ENCODE results near the gene HSD17B8. TPM values are rescaled to one million over a fixed set of nuclear protein-coding genes. Genes with fewer than 3 reads are reported as not detected.
A peak's percentile ranks its signal among the peaks of the same experiment; 100 is the strongest.

Gene HSD17B8
- polyA plus RNA-seq, 5 donors: 20.8 to 26.5 (median 21.7) TPM

DNA sequence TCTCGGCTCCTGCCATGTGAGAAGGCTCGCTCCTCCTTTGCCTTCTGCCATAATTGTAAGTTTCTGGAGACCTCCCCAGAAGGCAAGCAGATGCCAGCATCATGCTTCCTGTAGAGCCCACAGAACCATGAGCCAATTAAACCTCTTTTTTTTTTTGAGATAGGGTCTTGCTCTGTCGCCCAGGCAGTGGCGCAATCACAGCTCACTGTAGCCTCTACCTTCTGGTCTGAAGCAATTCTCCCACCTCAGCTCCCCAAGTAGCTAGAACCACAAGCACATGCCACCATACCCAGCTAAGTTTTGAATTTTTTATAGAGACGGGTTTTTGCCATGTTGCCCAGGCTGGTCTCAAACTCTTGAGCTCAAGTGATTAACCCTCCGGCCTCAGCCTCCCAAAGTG lies 32.4 kb downstream of the HSD17B8 start:
- DNase-seq: no peak

DNA sequence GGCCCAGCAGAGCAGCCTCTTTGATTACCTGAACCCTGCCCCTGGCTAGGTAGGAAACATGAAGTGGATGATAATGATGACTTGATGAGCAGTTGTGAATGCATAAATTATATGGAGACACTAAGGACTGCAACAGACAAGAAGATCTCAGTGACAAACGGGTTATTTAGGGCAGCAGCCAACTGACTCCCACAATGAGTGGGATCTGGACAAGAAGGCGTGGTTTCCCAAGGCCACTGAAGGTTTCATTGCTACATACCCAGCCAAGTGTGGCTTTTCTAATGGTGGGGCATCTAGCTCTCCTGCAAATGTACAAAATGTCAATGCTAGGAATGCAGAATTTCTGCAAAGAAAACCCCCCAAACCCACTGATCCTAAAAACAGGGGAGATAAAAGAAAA lies 33.3 kb downstream of the HSD17B8 start:
- no peak for DNase-seq

DNA sequence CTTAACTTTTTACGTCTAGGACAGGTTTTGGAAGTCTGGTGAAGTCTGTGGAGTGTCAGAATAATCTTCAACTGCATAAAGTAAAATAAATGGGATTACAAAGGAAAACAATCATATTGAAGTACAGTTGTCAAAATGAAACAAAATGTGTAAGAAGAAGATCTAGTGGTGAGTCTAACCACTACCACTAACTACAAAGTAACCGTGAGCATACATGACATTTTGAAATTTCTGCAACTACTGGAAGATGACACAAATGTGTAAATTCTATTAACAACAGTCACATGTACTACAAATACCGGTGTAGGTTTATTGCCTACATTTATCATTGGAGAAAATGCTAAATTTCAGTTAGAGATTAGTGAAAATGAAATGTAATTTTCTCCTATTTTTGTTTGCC lies 37.5 kb downstream of the HSD17B8 start:
- no peak for DNase-seq

DNA sequence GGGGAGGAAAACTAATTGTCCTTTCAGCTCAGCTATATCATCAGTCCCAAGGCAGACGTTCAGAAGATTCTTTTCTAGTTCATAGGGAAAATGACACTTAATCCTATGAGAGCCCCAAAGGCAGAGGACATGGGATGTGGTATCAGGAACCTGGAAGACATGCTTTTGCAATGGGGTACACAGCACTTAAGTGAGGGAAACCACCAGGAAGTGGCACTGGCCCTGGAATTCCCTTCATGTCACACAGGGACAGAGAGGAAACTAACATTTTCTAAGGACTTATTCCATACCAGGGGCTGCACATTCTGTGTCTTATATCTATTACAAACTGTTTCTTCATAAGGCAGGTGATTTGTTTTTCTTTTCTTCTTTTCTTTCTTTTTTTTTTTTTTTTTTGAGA lies 39.0 kb downstream of the HSD17B8 start:
- DNase-seq: no peak

DNA sequence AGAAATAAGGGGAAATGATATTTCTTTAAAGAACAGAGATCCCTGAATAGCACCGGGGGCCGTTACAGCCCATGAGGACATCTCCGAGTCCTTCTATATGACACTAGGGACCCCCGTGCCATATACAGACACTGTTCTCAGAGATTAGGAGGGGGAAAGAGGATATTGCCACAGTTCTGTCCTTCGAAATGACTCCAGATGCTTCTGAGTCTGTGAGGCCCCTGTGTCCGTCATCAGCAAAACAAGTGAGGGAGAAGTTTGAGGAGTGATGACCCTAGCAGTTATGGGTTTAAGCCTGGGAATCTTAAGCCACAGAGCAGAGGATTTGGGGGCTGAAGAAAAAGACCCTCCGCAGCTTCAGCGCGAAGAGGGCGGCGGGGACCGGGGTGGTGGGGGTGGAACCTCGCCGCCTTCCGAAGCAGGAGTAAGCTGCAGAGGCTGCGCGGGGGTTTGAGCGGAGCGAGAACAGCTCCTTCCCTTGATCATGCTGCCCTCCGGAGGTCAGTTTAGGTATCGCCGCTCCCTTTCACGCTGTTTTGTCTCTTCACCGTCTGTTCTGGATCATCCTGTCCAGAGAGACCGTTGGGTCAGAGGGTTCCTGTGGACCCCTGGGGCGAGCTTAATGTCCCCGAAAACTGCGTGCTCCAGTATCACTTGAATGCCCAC lies 43.7 kb downstream of the HSD17B8 start:
- DNase-seq: peak; percentile 80 to 86

DNA sequence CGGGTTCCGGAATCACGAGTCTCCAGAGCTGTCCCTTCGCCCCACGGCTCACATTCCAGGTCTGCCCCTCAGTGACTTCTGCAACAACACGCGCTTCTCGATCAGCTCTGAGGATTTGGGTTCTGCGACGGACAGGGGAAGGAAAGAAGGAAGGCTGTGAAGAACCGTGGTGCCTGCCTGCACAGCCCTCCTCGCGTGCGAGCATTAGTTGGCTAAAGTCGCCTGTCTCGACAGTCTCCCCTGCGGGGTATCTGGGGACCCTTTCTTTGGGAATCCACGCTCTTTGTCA lies 44.1 kb downstream of the HSD17B8 start:
- no peak for DNase-seq

DNA sequence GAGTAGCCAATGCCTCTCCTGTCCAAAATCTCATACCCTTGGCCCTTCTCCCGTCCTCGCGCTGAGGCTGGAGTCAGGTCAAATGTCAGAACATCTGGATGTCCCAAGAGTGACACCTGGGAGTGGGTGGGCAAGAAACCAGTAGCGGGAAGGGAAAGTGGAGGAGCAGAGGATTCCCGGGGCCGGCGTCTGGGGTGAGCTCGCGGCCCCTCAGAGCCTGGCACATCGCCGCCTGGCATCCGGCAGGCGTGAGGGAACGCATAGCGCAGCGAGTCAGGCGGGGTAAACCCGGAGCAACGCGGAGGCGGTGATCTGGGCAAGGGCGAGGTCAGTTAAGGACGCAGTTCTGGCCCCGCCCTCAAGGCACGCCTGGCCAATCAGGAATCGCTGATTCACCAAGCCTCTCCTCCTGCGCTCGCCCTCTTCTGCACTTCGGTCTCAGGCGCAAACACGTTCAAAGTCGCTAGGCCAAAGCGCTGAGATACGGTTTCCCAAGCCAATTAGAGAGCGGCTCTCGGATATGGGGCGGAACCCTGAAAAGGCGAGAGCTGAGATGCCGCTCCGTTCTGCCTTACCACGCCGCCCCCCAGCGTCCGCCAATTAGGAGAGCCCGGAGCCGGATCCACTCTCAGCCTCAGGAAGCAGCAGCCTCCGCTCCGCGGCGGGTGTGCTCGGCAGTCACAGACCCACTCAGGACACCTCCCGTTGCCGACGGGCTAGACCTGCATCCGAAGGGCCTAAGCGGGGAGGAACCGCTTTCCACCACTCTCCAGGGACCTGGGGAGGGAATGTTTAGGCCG lies 44.7 kb downstream of the HSD17B8 start:
- peak; percentile 94 to 96 for DNase-seq

DNA sequence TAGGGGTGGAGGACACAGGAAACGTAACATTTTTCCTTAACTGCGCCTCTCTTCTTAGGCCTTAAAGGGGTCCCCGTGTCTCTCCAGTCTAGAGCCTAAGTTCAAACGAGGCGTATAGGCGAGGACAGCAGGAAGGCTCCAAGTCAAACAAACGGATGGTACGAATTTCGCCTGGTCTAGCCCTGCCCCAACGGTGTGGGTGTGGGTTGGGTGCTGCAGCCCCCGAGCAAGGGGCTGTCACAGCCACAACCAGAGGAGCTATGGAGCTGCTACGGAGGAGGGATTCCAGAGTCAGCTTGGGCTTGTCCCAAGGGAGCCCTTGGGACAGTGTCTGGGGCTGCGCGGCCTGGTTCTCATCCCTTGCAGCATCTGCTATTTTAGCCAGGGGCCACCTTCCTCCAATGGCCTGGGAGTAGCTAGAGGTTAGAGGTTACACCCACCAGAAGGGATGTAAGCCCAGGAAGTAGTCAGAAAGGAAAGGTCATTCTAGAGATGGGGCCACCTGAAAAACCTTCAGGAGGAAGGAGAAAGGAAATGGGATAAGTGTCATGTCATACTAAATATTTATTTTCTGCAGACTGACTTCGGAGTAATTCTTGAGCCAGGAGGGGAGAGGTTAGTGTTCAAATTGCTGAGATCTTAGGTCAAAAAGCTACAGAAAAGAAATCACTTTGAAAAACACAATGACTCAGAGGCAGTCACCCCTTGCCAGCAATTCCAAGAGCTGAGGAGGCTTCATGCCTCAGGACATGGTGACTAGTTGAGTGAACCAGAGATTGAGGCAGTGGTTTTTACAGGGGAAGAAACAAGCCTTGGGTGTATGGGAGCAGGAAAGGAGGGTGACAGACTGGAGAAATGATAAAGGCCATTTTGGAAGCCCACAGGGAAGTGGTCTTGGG lies 45.5 kb downstream of the HSD17B8 start:
- DNase-seq: peak in 1 of 2 donors; percentile 3

DNA sequence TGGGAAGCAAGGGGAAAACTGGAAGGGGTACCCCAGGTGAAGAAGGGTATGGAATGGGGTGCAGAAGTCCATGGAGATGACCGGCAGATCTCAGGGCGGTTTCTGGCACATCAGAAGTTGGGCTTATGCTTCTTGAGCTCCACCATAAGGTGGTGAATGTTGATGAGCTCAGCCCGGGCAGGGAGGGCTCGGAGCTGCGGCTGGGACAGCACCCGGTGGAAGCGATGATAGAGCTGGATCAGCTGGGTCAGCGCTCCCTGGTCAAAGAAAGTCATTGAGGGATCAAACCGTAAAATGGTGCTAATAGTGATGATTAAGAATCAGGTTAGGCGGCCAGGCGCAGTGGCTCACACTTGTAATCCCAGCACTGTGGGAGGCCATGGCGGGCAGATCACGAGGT lies 46.3 kb downstream of the HSD17B8 start:
- no peak for DNase-seq

DNA sequence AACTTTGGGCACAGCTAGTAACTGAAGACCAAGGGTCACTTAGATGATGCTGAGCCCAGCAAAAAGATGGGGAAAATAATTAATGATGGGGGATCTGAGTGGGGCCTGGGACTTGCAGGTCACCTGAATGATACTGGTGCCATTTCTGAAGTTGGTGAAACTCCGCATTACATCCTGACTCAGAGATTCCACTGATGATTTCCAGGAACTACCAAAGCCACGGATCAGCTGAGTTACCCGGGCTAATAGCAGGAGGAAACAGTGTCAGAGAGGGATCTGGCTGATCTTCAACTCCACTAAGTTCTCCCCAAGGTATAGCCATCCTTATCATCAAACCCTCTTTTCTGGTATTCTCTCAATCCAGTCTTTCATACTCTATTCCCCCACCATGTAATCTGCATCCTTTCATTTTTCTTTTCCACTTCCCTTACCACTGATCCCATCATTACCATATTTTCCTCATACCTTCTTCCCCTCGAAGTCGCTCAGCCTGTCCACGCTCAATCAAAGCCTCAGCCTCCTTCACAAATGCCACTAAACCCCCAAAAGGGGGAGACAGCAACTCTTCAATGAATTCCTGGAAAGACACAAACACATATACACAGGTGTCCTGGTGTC lies 47.0 kb downstream of the HSD17B8 start:
- DNase-seq: no peak

DNA sequence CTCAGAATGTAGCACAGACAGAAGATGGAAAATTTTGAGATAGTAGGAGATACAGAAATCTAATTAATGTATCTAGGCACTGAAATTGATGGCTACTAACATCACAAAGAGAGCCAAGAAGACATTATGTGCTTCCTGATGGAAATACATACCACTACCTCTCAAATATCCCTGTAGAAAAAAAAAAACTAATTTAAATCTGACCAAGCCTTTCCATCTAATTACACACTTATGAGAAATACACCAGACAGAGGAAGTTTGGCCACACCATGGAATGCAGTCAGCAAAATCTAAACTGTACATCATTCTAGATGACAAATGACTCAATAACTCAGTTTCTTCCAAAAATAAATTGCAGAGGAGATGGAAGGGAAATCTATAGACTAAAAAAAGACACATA lies 48.3 kb downstream of the HSD17B8 start:
- DNase-seq: no peak

DNA sequence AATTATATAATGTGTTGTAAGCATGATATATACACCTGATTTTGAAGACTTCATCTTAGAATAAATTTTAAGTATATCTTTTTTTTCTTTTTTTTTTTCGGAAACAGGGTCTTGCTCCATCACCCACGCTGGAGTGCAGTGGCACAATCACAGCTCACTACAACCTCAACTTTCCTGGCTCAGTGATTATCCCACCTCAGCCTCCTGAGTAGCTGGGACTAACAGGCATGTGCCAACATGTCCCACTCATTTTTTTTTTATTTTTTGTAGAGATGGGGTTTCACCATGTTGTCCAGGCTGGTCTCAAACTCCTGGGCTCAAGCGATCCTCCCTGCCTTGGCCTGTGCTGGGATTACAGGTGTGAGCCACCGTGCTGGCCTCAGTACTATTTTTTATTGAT lies 50.1 kb downstream of the HSD17B8 start:
- no peak for DNase-seq

Other genes with a start within 250 kb of the HSD17B8 start
- gene BRD2, start 236.1 kb upstream of the HSD17B8 start, polyA plus RNA-seq (ENCODE audit: insufficient read depth in 1 of 5, insufficient read length in 5 of 5, low replicate concordance in 1 of 5): 100 to 1,000 TPM; 288 to 321 (median 308) TPM
- 1 to 10 TPM; 1.7 to 3.6 (median 2.8) TPM for gene HLA-DOA, start 195.1 kb upstream of the HSD17B8 start, polyA plus RNA-seq (ENCODE audit: insufficient read depth in 1 of 5, insufficient read length in 5 of 5, low replicate concordance in 1 of 5)
- 10 to 100 TPM; 33.0 to 44.8 (median 33.5) TPM for gene HLA-DPA1, start 131.0 kb upstream of the HSD17B8 start, polyA plus RNA-seq (ENCODE audit: insufficient read depth in 1 of 5, insufficient read length in 5 of 5, low replicate concordance in 1 of 5)
- gene HLA-DPB1, start 128.7 kb upstream of the HSD17B8 start, polyA plus RNA-seq (ENCODE audit: insufficient read depth in 1 of 5, insufficient read length in 5 of 5, low replicate concordance in 1 of 5): 10 to 100 TPM; 20.2 to 28.5 (median 25.6) TPM
- 10 to 100 TPM in 1 of 5 donors, 1 to 10 TPM in 4; 3.0 to 10.8 (median 3.8) TPM for gene COL11A2, start 12.2 kb upstream of the HSD17B8 start, polyA plus RNA-seq (ENCODE audit: insufficient read depth in 1 of 5, insufficient read length in 5 of 5, low replicate concordance in 1 of 5)
- 10 to 100 TPM; 56.7 to 69.7 (median 61.7) TPM for gene RXRB, start 4.0 kb upstream of the HSD17B8 start, polyA plus RNA-seq (ENCODE audit: insufficient read depth in 1 of 5, insufficient read length in 5 of 5, low replicate concordance in 1 of 5)
- gene SLC39A7, start 3.8 kb upstream of the HSD17B8 start, polyA plus RNA-seq (ENCODE audit: insufficient read depth in 1 of 5, insufficient read length in 5 of 5, low replicate concordance in 1 of 5): 100 to 1,000 TPM in 1 of 5 donors, 10 to 100 TPM in 4; 73.8 to 100 (median 90.1) TPM
- 10 to 100 TPM; 46.9 to 70.0 (median 54.0) TPM for gene RING1, start 3.8 kb downstream of the HSD17B8 start, polyA plus RNA-seq (ENCODE audit: insufficient read depth in 1 of 5, insufficient read length in 5 of 5, low replicate concordance in 1 of 5)
- gene VPS52, start 67.2 kb downstream of the HSD17B8 start, polyA plus RNA-seq (ENCODE audit: insufficient read depth in 1 of 5, insufficient read length in 5 of 5, low replicate concordance in 1 of 5): 10 to 100 TPM; 74.4 to 88.8 (median 81.1) TPM
- gene RPS18, start 67.4 kb downstream of the HSD17B8 start, polyA plus RNA-seq (ENCODE audit: insufficient read depth in 1 of 5, insufficient read length in 5 of 5, low replicate concordance in 1 of 5): 1,000 to 10,000 TPM; 3,696 to 4,775 (median 3,821) TPM
- 1 to 10 TPM; 3.3 to 4.8 (median 3.8) TPM for gene B3GALT4, start 72.5 kb downstream of the HSD17B8 start, polyA plus RNA-seq (ENCODE audit: insufficient read depth in 1 of 5, insufficient read length in 5 of 5, low replicate concordance in 1 of 5)
- gene WDR46, start 84.6 kb downstream of the HSD17B8 start, polyA plus RNA-seq (ENCODE audit: insufficient read depth in 1 of 5, insufficient read length in 5 of 5, low replicate concordance in 1 of 5): 10 to 100 TPM; 50.7 to 80.1 (median 56.4) TPM
- gene PFDN6, start 84.9 kb downstream of the HSD17B8 start, polyA plus RNA-seq (ENCODE audit: insufficient read depth in 1 of 5, insufficient read length in 5 of 5, low replicate concordance in 1 of 5): 10 to 100 TPM; 47.1 to 61.3 (median 50.3) TPM
- 100 to 1,000 TPM; 123 to 169 (median 149) TPM for gene RGL2, start 94.3 kb downstream of the HSD17B8 start, polyA plus RNA-seq (ENCODE audit: insufficient read depth in 1 of 5, insufficient read length in 5 of 5, low replicate concordance in 1 of 5)
- gene TAPBP, start 109.4 kb downstream of the HSD17B8 start, polyA plus RNA-seq (ENCODE audit: insufficient read depth in 1 of 5, insufficient read length in 5 of 5, low replicate concordance in 1 of 5): 10 to 100 TPM; 34.2 to 59.4 (median 43.6) TPM
- 10 to 100 TPM; 22.3 to 28.0 (median 24.5) TPM for gene ZBTB22, start 113.1 kb downstream of the HSD17B8 start, polyA plus RNA-seq (ENCODE audit: insufficient read depth in 1 of 5, insufficient read length in 5 of 5, low replicate concordance in 1 of 5)
- 10 to 100 TPM; 45.1 to 57.5 (median 50.3) TPM for gene DAXX, start 118.3 kb downstream of the HSD17B8 start, polyA plus RNA-seq (ENCODE audit: insufficient read depth in 1 of 5, insufficient read length in 5 of 5, low replicate concordance in 1 of 5)
- 10 to 100 TPM; 28.6 to 72.8 (median 47.1) TPM for gene KIFC1, start 187.2 kb downstream of the HSD17B8 start, polyA plus RNA-seq (ENCODE audit: insufficient read depth in 1 of 5, insufficient read length in 5 of 5, low replicate concordance in 1 of 5)
- gene PHF1, start 206.4 kb downstream of the HSD17B8 start, polyA plus RNA-seq (ENCODE audit: insufficient read depth in 1 of 5, insufficient read length in 5 of 5, low replicate concordance in 1 of 5): 10 to 100 TPM; 53.1 to 88.9 (median 82.8) TPM
- gene CUTA, start 213.5 kb downstream of the HSD17B8 start, polyA plus RNA-seq (ENCODE audit: insufficient read depth in 1 of 5, insufficient read length in 5 of 5, low replicate concordance in 1 of 5): 100 to 1,000 TPM; 153 to 208 (median 171) TPM
- 10 to 100 TPM; 35.2 to 47.4 (median 44.8) TPM for gene SYNGAP1, start 215.4 kb downstream of the HSD17B8 start, polyA plus RNA-seq (ENCODE audit: insufficient read depth in 1 of 5, insufficient read length in 5 of 5, low replicate concordance in 1 of 5)
- gene ZBTB9, start 249.9 kb downstream of the HSD17B8 start, polyA plus RNA-seq (ENCODE audit: insufficient read depth in 1 of 5, insufficient read length in 5 of 5, low replicate concordance in 1 of 5): 10 to 100 TPM; 10.1 to 13.2 (median 10.6) TPM

Measured in right lung (tissue), 5 donors.